Left ventricle myocardium inferior (tissue), 1 donor: ENCODE results near the gene PLA2G2A. TPM values are rescaled to one million over a fixed set of nuclear protein-coding genes. Genes with fewer than 3 reads are reported as not detected.
"Not testable (repeated sequence)": the region's sequence is repeated elsewhere in the genome, so short reads cannot be mapped to it uniquely, and the experiment has no call there.

Experiments
- DNase-seq: peaks from one replicate; pipeline ENCODE4 v3.0.0-alpha.2; 2020
- H3K27ac ChIP-seq: fragments of 200-600 bp; replicated peaks from 2 replicates; pipeline ENCODE4 v1.8.0; 2021
- H3K27me3 ChIP-seq: fragments of 200-600 bp; 2 replicates; pipeline ENCODE4 v1.8.0; 2021; ENCODE audit warnings: low read depth
- H3K36me3 ChIP-seq: fragments of 200-600 bp; 2 replicates; pipeline ENCODE4 v1.8.0; 2021
- H3K4me1 ChIP-seq: fragments of 200-600 bp; 2 replicates; pipeline ENCODE4 v1.8.0; 2021
- H3K4me3 ChIP-seq: fragments of 200-600 bp; 2 replicates; pipeline ENCODE4 v1.8.0; 2021; ENCODE audit warnings: mild to moderate bottlenecking, moderate library complexity
- H3K9me3 ChIP-seq: fragments of 200-600 bp; replicated peaks from 2 replicates; pipeline ENCODE4 v1.8.0; 2021
- CTCF ChIP-seq: fragments of 200-600 bp; IDR thresholded peaks from 2 replicates; pipeline ENCODE4 v1.8.0; 2021; ENCODE audit warnings: antibody characterized with exemption, mild to moderate bottlenecking, borderline replicate concordance
- intact Hi-C: fragments of 100-400 bp; cut with micrococcal nuclease; formaldehyde crosslinking; loops from one replicate; pipeline ENCODE4 v1.11.0; 2022
- total RNA-seq: library from RNA; stranded (reverse); fragmentation: NEBNext Ultra II Directional; extraction: Animal tissue kit (Norgen Biotek cat#: 25700); gene quantifications from one replicate; pipeline ENCODE4 v1.2.1, GENCODE V29; 2021
- donor health status: DM: no; HTN: yes; CAD: no; lungs with severe emphysema.

PLA2G2A gene
- total RNA-seq, 1 donor from 2014 or later = 69.0 TPM

GRCh38 chr1:19988267-19989006 is 9.0 kb upstream of the PLA2G2A start:
- TF ChIP-seq CTCF = no peak
- Histone ChIP-seq H3K27ac (no peak overlapping the region), H3K9me3 (no peaks in the 10 kb centered on the region), H3K4me3 (no peak overlapping the region), H3K27me3 (peaks cover 51% of the 10 kb centered on the region), H3K4me1 (no peaks in the 10 kb centered on the region), H3K36me3 (no peaks in the 10 kb centered on the region)
- intact Hi-C loops = no loop called here
- DNase-seq = no peak

- intact Hi-C loops = no loop called here
- no peak for TF ChIP-seq CTCF
- no peak overlapping the region for H3K4me3 ChIP-seq
- no peak overlapping the region for H3K27ac ChIP-seq
- H3K36me3 ChIP-seq = no peaks in the 10 kb centered on the region
- no peaks in the 10 kb centered on the region for H3K9me3 ChIP-seq
- peaks cover 47% of the 10 kb centered on the region for H3K27me3 ChIP-seq
- DNase-seq = no peak
- no peaks in the 10 kb centered on the region for H3K4me1 ChIP-seq
These were observed 8.3 kb upstream of the PLA2G2A start for GRCh38 chr1:19987719-19988118.

DNA sequence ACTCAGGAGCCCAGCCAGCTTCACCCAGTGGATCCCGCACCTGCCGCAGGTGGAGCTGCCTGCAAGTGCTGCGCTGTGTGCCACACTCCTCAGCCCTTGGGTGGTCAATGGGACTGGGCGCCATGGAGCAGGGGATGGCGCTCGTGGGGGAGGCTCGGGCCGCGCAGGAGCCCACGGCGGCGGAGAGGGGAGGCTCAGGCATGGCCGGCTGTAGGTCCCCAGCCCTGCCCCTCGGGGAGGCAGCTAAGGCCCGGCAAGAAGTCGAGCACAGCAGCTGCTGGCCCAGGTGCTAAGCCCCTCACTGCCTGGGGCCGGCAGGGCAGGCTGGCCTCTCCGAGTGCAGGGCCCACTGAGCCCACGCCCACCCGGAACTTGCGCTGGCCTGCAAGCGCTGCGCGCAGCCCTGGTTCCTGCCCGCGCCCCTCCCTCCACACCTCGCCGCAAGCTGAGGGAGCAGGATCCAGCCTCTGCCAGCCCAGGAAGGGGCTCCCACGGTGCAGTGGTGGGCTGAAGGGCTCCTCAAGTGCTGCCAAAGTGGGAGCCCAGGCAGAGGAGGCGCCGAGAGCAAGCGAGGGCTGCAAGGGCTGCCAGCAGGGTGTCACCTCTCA is 5.1 kb upstream of the PLA2G2A start:
- intact Hi-C loops, H3K4me3 ChIP-seq, H3K4me1 ChIP-seq, H3K36me3 ChIP-seq, H3K27ac ChIP-seq, H3K9me3 ChIP-seq, DNase-seq: not testable (repeated sequence)
- H3K27me3 ChIP-seq = peaks cover 42% of the 10 kb centered on the region

GRCh38 chr1:19981507-19982312 is 2.3 kb upstream of the PLA2G2A start:
- no peaks in the 10 kb centered on the region for H3K36me3 ChIP-seq
- H3K27me3 ChIP-seq = peaks cover 40% of the 10 kb centered on the region
- intact Hi-C loops = no loop called here
- TF ChIP-seq CTCF = no peak
- H3K27ac ChIP-seq = peak overlapping the region; percentile 63
- DNase-seq = no peak
- peaks cover 10% of the 10 kb centered on the region for H3K4me1 ChIP-seq
- H3K9me3 ChIP-seq = no peaks in the 10 kb centered on the region
- H3K4me3 ChIP-seq = no peak overlapping the region

GRCh38 chr1:19981170-19981506 is 1.7 kb upstream of the PLA2G2A start:
- DNase-seq = no peak
- no peaks in the 10 kb centered on the region for H3K36me3 ChIP-seq
- H3K4me3 ChIP-seq = no peak overlapping the region
- intact Hi-C loops = no loop called here
- peaks cover 38% of the 10 kb centered on the region for H3K27me3 ChIP-seq
- no peak for TF ChIP-seq CTCF
- peak overlapping the region; percentile 63 for H3K27ac ChIP-seq
- peaks cover 16% of the 10 kb centered on the region for H3K4me1 ChIP-seq
- no peaks in the 10 kb centered on the region for H3K9me3 ChIP-seq
